ENCODE data around the gene LATS2. TPM values are rescaled to one million over a fixed set of nuclear protein-coding genes. Genes with fewer than 3 reads are reported as not detected.

LATS2 gene
- total RNA-seq, 1 experiment from 2014 or later: 18.8 TPM

GRCh38 chr13:20923272-20923671, 138.1 kb downstream of the LATS2 start:
- no peak overlapping the region for H3K9ac ChIP-seq (ENCODE audit: low read length)
- H4K20me1 ChIP-seq (ENCODE audit: insufficient read depth): no peaks in the 10 kb centered on the region
- no peak for TF ChIP-seq EGR1 (IDR thresholded peaks at IDR 0.05; ENCODE audit: low read depth)
- no peak for TF ChIP-seq YY1 (IDR thresholded peaks at IDR 0.05; ENCODE audit: extremely low read depth, insufficient replicate concordance, low read depth, low read length)
- TF ChIP-seq POLR2A (IDR thresholded peaks at IDR 0.05; ENCODE audit: borderline replicate concordance, extremely low read depth, insufficient read depth, insufficient read length): no peak
- no peak for TF ChIP-seq EZH2 (IDR thresholded peaks at IDR 0.05)
- TF ChIP-seq ZNF274 (IDR thresholded peaks at IDR 0.05; ENCODE audit: low read depth, low read length): no peak
- TF ChIP-seq ELF1 (IDR thresholded peaks at IDR 0.05; ENCODE audit: borderline replicate concordance, low read depth): no peak
- no peak for TF ChIP-seq CTCF (IDR thresholded peaks at IDR 0.05 in 2 of 3, conservative IDR thresholded peaks at IDR 0.05 in 1 of 3; ENCODE audit: borderline replicate concordance in 1 of 3, insufficient read depth in 1 of 3, low read depth in 2 of 3, low read length in 2 of 3)
- TF ChIP-seq, protein P1, sequence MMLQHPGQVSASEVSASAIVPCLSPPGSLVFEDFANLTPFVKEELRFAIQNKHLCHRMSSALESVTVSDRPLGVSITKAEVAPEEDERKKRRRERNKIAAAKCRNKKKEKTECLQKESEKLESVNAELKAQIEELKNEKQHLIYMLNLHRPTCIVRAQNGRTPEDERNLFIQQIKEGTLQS (IDR thresholded peaks at IDR 0.05): no peak
- TF ChIP-seq SIN3A (IDR thresholded peaks at IDR 0.05; ENCODE audit: low read depth): no peak
- no peak for TF ChIP-seq TCF7L2 (IDR thresholded peaks at IDR 0.05; ENCODE audit: borderline replicate concordance, extremely low read depth, insufficient read depth, insufficient read length)
- no peak for TF ChIP-seq EZH2phosphoT487 (IDR thresholded peaks at IDR 0.05; ENCODE audit: borderline replicate concordance)
- no peak for TF ChIP-seq POLR2AphosphoS5 (IDR thresholded peaks at IDR 0.05; ENCODE audit: low read depth, low read length)
- no peak for TF ChIP-seq SP1 (IDR thresholded peaks at IDR 0.05; ENCODE audit: low read depth)
- no peak for TF ChIP-seq SRF (IDR thresholded peaks at IDR 0.05; ENCODE audit: low read depth)
- TF ChIP-seq CBX3 (IDR thresholded peaks at IDR 0.05; ENCODE audit: low read depth): no peak
- no peak for TF ChIP-seq MAX (IDR thresholded peaks at IDR 0.05)
- TF ChIP-seq RAD21 (IDR thresholded peaks at IDR 0.05; ENCODE audit: low read depth): no peak
- TF ChIP-seq JUND (IDR thresholded peaks at IDR 0.05): no peak
- CTCF ChIA-PET: interaction anchor here (3.2 kb wide), 1 partner anchor 431 kb away, joined by 40 read pairs; no protein-coding TSS in a partner anchor
- H2AFZ ChIP-seq (ENCODE audit: low read depth, low read length, poor library complexity, severe bottlenecking): no peak overlapping the region
- RAD21 ChIA-PET (ENCODE audit: low non-redundant PET in 1 of 2, low total read pairs in 2 of 2, uncharacterized antibody in 2 of 2, unreplicated experiment in 2 of 2): no interaction called here
- no peak overlapping the region for H3K27ac ChIP-seq (ENCODE audit: low read depth, low read length)
- intact Hi-C loops (cut with micrococcal nuclease): no loop called here
- BruUV-seq (replicated peaks): no TSS peak
- ATAC-seq (no peak), DNase-seq (ENCODE audit: low read depth, low spot score) (no peak)
- no peaks in the 10 kb centered on the region for H3K27me3 ChIP-seq (ENCODE audit: insufficient read depth, low read length)
- H3K4me1 ChIP-seq (ENCODE audit: control insufficient read depth in 1 of 2, insufficient read depth in 2 of 2, low read length in 2 of 2): no peaks in the 10 kb centered on the region
- no peaks in the 10 kb centered on the region for H3K9me2 ChIP-seq (ENCODE audit: insufficient read depth)
- no peak overlapping the region for H3K4me3 ChIP-seq (replicated peaks in 1 of 2; ENCODE audit: low read depth in 1 of 2, low read length in 2 of 2)
- POLR2A ChIA-PET: no interaction called here
- H3K4me2 ChIP-seq (ENCODE audit: low read length): no peak overlapping the region
- H3K36me3 ChIP-seq (ENCODE audit: control insufficient read depth in 1 of 2, insufficient read depth in 2 of 2, low read length in 2 of 2): no peaks in the 10 kb centered on the region
- no peaks in the 10 kb centered on the region for H3K9me3 ChIP-seq (ENCODE audit: control insufficient read depth in 1 of 2, insufficient read depth in 1 of 2, low read depth in 1 of 2, low read length in 2 of 2)
- H3K79me2 ChIP-seq (ENCODE audit: insufficient read depth, low read length): no peaks in the 10 kb centered on the region

Other genes with a start within 250 kb of the LATS2 start
- 29.7 TPM for gene XPO4, start 158.8 kb downstream of the LATS2 start, total RNA-seq (2021; ENCODE audit: unreplicated experiment)
- gene SAP18, start 78.5 kb upstream of the LATS2 start, total RNA-seq (2021; ENCODE audit: unreplicated experiment): 294 TPM
- gene SKA3, start 115.0 kb upstream of the LATS2 start, total RNA-seq (2021; ENCODE audit: unreplicated experiment): 43.3 TPM
- 26.3 TPM for gene MRPL57, start 115.1 kb upstream of the LATS2 start, total RNA-seq (2021; ENCODE audit: unreplicated experiment)

Data from HCT116 (cell line).